Mesenchymal stem cell (in vitro differentiated cells and primary cell): Measurements from ENCODE around the gene FETUB.

Source experiments
- DNase-seq: peaks from one replicate; pipeline ENCODE4 v3.0.0-alpha.2; 2013
- H2AFZ ChIP-seq: one replicate; pipeline ENCODE4 v1.6.1; 2013; ENCODE audit warnings: low read depth, mild to moderate bottlenecking, control low read depth, inconsistent platforms, low read length, moderate library complexity
- H2AK5ac ChIP-seq: 2 replicates; pipeline ENCODE4 v1.6.1; 2013; ENCODE audit warnings: low read length, moderate library complexity, mild to moderate bottlenecking, inconsistent platforms; ENCODE audit not compliant: severe bottlenecking
- H2BK120ac ChIP-seq: one replicate; pipeline ENCODE4 v1.6.1; 2013; ENCODE audit warnings: low read depth, mild to moderate bottlenecking, inconsistent platforms, low read length, moderate library complexity
- H2BK12ac ChIP-seq, 2 experiments: one replicate each; pipeline ENCODE4 v1.6.1; 2013; ENCODE audit warnings: inconsistent platforms in 2 of 2, low read length in 2 of 2, mild to moderate bottlenecking in 2 of 2, moderate library complexity in 2 of 2, control low read depth in 1 of 2
- H2BK15ac ChIP-seq: one replicate; pipeline ENCODE4 v1.6.1; 2013; ENCODE audit warnings: mild to moderate bottlenecking, low read depth, inconsistent platforms; ENCODE audit not compliant: poor library complexity, severe bottlenecking
- H2BK5ac ChIP-seq: 2 replicates; pipeline ENCODE4 v1.6.1; 2013; ENCODE audit warnings: low read depth, mild to moderate bottlenecking, low read length, control low read depth, inconsistent platforms; ENCODE audit not compliant: poor library complexity, severe bottlenecking
- H3K14ac ChIP-seq, 2 experiments: one replicate each; pipeline ENCODE4 v1.6.1; 2013; ENCODE audit warnings: inconsistent platforms in 2 of 2, low read length in 2 of 2, control low read depth in 1 of 2, mild to moderate bottlenecking in 1 of 2, moderate library complexity in 1 of 2
- H3K18ac ChIP-seq, 2 experiments: one replicate each; pipeline ENCODE4 v1.6.1; 2013; ENCODE audit warnings: inconsistent platforms in 2 of 2, low read length in 2 of 2, control low read depth in 1 of 2, low read depth in 1 of 2, mild to moderate bottlenecking in 1 of 2
- H3K23ac ChIP-seq, 2 experiments: one replicate each; pipeline ENCODE4 v1.6.1; 2013; ENCODE audit warnings: inconsistent platforms in 2 of 2, low read length in 2 of 2, mild to moderate bottlenecking in 2 of 2, moderate library complexity in 2 of 2, control low read depth in 1 of 2
- H3K27ac ChIP-seq: 2 replicates; pipeline ENCODE4 v1.5.1; 2013; ENCODE audit warnings: mild to moderate bottlenecking, moderate library complexity, low read length, control low read depth, inconsistent platforms; ENCODE audit not compliant: poor library complexity, severe bottlenecking
- H3K27me3 ChIP-seq, 2 experiments: 2 replicates each; pipeline versions ENCODE4 v1.6.1 to v1.7.0; 2013; ENCODE audit warnings: low read length in 2 of 2, mild to moderate bottlenecking in 2 of 2, moderate library complexity in 2 of 2, control low read depth in 1 of 2, inconsistent platforms in 1 of 2; ENCODE audit not compliant: control insufficient read depth in 1 of 2, insufficient read depth in 1 of 2
- H3K36me3 ChIP-seq, 2 experiments: 2 replicates each; pipeline versions ENCODE4 v1.6.1 to v1.7.0; 2013; ENCODE audit warnings: low read length in 2 of 2, control low read depth in 1 of 2, inconsistent platforms in 1 of 2, low read depth in 1 of 2, mild to moderate bottlenecking in 1 of 2; ENCODE audit not compliant: insufficient read depth in 2 of 2, control insufficient read depth in 1 of 2
- H3K4ac ChIP-seq, 2 experiments: one replicate each; pipeline ENCODE4 v1.6.1; 2013; ENCODE audit warnings: inconsistent platforms in 2 of 2, low read length in 2 of 2, mild to moderate bottlenecking in 2 of 2, moderate library complexity in 2 of 2, control low read depth in 1 of 2, low read depth in 1 of 2
- H3K4me1 ChIP-seq: 2 replicates; pipeline ENCODE4 v1.6.1; 2013; ENCODE audit warnings: low read depth, low read length, control low read depth; ENCODE audit not compliant: control insufficient read depth, insufficient read depth
- H3K4me2 ChIP-seq: 2 replicates; pipeline ENCODE4 v1.6.1; 2013; ENCODE audit warnings: low read length, mild to moderate bottlenecking, inconsistent platforms; ENCODE audit not compliant: poor library complexity, severe bottlenecking
- H3K4me3 ChIP-seq, 2 experiments: 2 replicates each; pipeline versions ENCODE4 v1.5.1 to v1.7.0; 2013; ENCODE audit warnings: low read length in 2 of 2, mild to moderate bottlenecking in 2 of 2, control low read depth in 1 of 2, low read depth in 1 of 2; ENCODE audit not compliant: insufficient read depth in 1 of 2
- H3K79me1 ChIP-seq: replicated peaks from 2 replicates; pipeline ENCODE4 v1.6.1; 2013; ENCODE audit warnings: mild to moderate bottlenecking, control low read depth, low read length, inconsistent platforms; ENCODE audit not compliant: poor library complexity, severe bottlenecking
- H3K9ac ChIP-seq: 2 replicates; pipeline ENCODE4 v1.7.0; 2013; ENCODE audit warnings: mild to moderate bottlenecking, low read length, moderate library complexity
- H3K9me3 ChIP-seq: 2 replicates; pipeline ENCODE4 v1.7.0; 2013; ENCODE audit warnings: mild to moderate bottlenecking, low read length; ENCODE audit not compliant: control insufficient read depth
- H4K8ac ChIP-seq: one replicate; pipeline ENCODE4 v1.6.1; 2013; ENCODE audit warnings: inconsistent platforms, mild to moderate bottlenecking, low read length, moderate library complexity
- H4K91ac ChIP-seq: one replicate; pipeline ENCODE4 v1.6.1; 2013; ENCODE audit warnings: mild to moderate bottlenecking, low read length, inconsistent platforms
- WGBS: methylation state at CpG from one replicate; pipeline ENCODE4 v1.1.7; 2013; ENCODE audit warnings: mixed read lengths; 5-methylcytosine and 5-hydroxymethylcytosine counted together

FETUB gene

GRCh38 chr3:186663361-186664118 is 23.3 kb downstream of the FETUB start:
- Histone ChIP-seq H3K4ac (no peak overlapping the region), H4K8ac (no peak overlapping the region), H3K14ac (no peak overlapping the region), H3K9ac (no peak overlapping the region), H2BK12ac (no peak overlapping the region), H4K91ac (no peak overlapping the region), H2BK5ac (no peak overlapping the region), H3K36me3 (no peaks in the 10 kb centered on the region), H3K9me3 (no peaks in the 10 kb centered on the region), H2BK15ac (no peak overlapping the region), H2AK5ac (no peak overlapping the region), H3K27ac (no peak overlapping the region), H3K79me1 (no peaks in the 10 kb centered on the region), H2AFZ (no peak overlapping the region), H3K27me3 (peaks cover 43 to 44% of the 10 kb centered on the region in 2 experiments), H3K4me3 (no peak overlapping the region), H3K18ac (no peak overlapping the region), H3K23ac (no peak overlapping the region), H2BK120ac (no peak overlapping the region), H3K4me2 (no peak overlapping the region), H3K4me1 (no peaks in the 10 kb centered on the region)
- WGBS, result 15% methylated on average over 7 of the region's 7 CpGs
- DNase-seq, result no peak

- H3K4me1 ChIP-seq, result no peaks in the 10 kb centered on the region
- no peaks in the 10 kb centered on the region for H3K9me3 ChIP-seq
- H2AK5ac ChIP-seq, result no peak overlapping the region
- no peak overlapping the region for H3K18ac ChIP-seq
- no peak overlapping the region for H2BK120ac ChIP-seq
- H4K91ac ChIP-seq, result no peak overlapping the region
- H3K4ac ChIP-seq, result no peak overlapping the region
- DNase-seq, result no peak
- H3K4me3 ChIP-seq, result no peak overlapping the region
- no peak overlapping the region for H2BK5ac ChIP-seq
- H3K4me2 ChIP-seq, result no peak overlapping the region
- no peaks in the 10 kb centered on the region for H3K79me1 ChIP-seq
- no peak overlapping the region for H3K9ac ChIP-seq
- no peak overlapping the region for H3K14ac ChIP-seq
- H2BK15ac ChIP-seq, result no peak overlapping the region
- no peak overlapping the region for H3K23ac ChIP-seq
- no peak overlapping the region for H2BK12ac ChIP-seq
- H4K8ac ChIP-seq, result no peak overlapping the region
- H3K27ac ChIP-seq, result no peak overlapping the region
- peaks cover 45 to 46% of the 10 kb centered on the region in 2 experiments for H3K27me3 ChIP-seq
- no peaks in the 10 kb centered on the region for H3K36me3 ChIP-seq
- no peak overlapping the region for H2AFZ ChIP-seq
Observed at GRCh38 chr3:186664119-186664495, 23.9 kb downstream of the FETUB start.

GRCh38 chr3:186664506-186664905 is 24.3 kb downstream of the FETUB start:
- no peaks in the 10 kb centered on the region for H3K36me3 ChIP-seq
- H2BK15ac ChIP-seq, result no peak overlapping the region
- no peak overlapping the region for H2BK12ac ChIP-seq
- H3K27me3 ChIP-seq, result peaks cover 49 to 50% of the 10 kb centered on the region in 2 experiments
- H3K9me3 ChIP-seq, result no peaks in the 10 kb centered on the region
- H3K4me3 ChIP-seq, result no peak overlapping the region
- no peak overlapping the region for H3K23ac ChIP-seq
- H4K8ac ChIP-seq, result no peak overlapping the region
- no peak overlapping the region for H2BK5ac ChIP-seq
- no peak overlapping the region for H3K9ac ChIP-seq
- H3K4me1 ChIP-seq, result no peaks in the 10 kb centered on the region
- no peak overlapping the region for H2AFZ ChIP-seq
- H3K27ac ChIP-seq, result no peak overlapping the region
- no peak overlapping the region for H4K91ac ChIP-seq
- no peaks in the 10 kb centered on the region for H3K79me1 ChIP-seq
- no peak overlapping the region for H3K4me2 ChIP-seq
- no peak overlapping the region for H2BK120ac ChIP-seq
- no peak overlapping the region for H3K4ac ChIP-seq
- 55% methylated on average over 3 of the region's 4 CpGs for WGBS
- no peak overlapping the region for H2AK5ac ChIP-seq
- H3K18ac ChIP-seq, result no peak overlapping the region
- no peak overlapping the region for H3K14ac ChIP-seq
- DNase-seq, result no peak

GRCh38 chr3:186665625-186666188 is 25.5 kb downstream of the FETUB start, which contains the start of gene HRG:
TSS of gene HRG (plus strand) at chr3:186666014. CDS start at chr3:186666032, 18 bp downstream.
- no peaks in the 10 kb centered on the region for H3K36me3 ChIP-seq
- H3K27me3 ChIP-seq, result peaks cover 50% of the 10 kb centered on the region in 2 experiments
- 89% methylated on average over 8 of the region's 8 CpGs for WGBS
- H3K4me1 ChIP-seq, result no peaks in the 10 kb centered on the region
- H2AK5ac ChIP-seq, result no peak within 1 kb of the TSS
- no peaks in the 10 kb centered on the region for H3K79me1 ChIP-seq
- H4K8ac ChIP-seq, result no peak within 1 kb of the TSS
- no peak within 1 kb of the TSS for H3K4me2 ChIP-seq
- H3K18ac ChIP-seq, result no peak within 1 kb of the TSS
- H4K91ac ChIP-seq, result no peak within 1 kb of the TSS
- H2BK15ac ChIP-seq, result no peak within 1 kb of the TSS
- DNase-seq, result no peak
- no peak within 1 kb of the TSS for H2BK5ac ChIP-seq
- no peak within 1 kb of the TSS for H2BK120ac ChIP-seq
- H3K9ac ChIP-seq, result no peak within 1 kb of the TSS
- H2AFZ ChIP-seq, result no peak within 1 kb of the TSS
- no peak within 1 kb of the TSS for H3K14ac ChIP-seq
- H3K4me3 ChIP-seq, result no peak within 1 kb of the TSS
- H3K23ac ChIP-seq, result no peak within 1 kb of the TSS
- no peak within 1 kb of the TSS for H2BK12ac ChIP-seq
- H3K4ac ChIP-seq, result no peak within 1 kb of the TSS
- no peaks in the 10 kb centered on the region for H3K9me3 ChIP-seq
- H3K27ac ChIP-seq, result no peak within 1 kb of the TSS
